Measurements from ENCODE around the gene FHIT. TPM values are rescaled to one million over a fixed set of nuclear protein-coding genes. Genes with fewer than 3 reads are reported as not detected.
A peak's percentile ranks its signal among the peaks of the same experiment; 100 is the strongest.

Gene FHIT
- total and polyA plus RNA-seq, 2 of the 4 experiments (the other 2 are of a cell fraction) = 0.07 TPM; not detected in 1

GRCh38 chr3:60514085-60514649, 737.1 kb downstream of the FHIT start:
- Histone ChIP-seq H3K56ac (ENCODE audit: extremely low read depth, insufficient read depth, low read length) (no peak overlapping the region), H3K36me3 (ENCODE audit: control insufficient read depth, insufficient read depth, low read length) (no peaks in the 10 kb centered on the region), H4K91ac (ENCODE audit: insufficient read depth, low read depth, low read length) (no peak overlapping the region), H2BK120ac (ENCODE audit: low read depth, low read length) (no peak overlapping the region), H3K9me3 (ENCODE audit: control insufficient read depth, insufficient read depth, low read length) (no peaks in the 10 kb centered on the region), H4K20me1 (ENCODE audit: insufficient read depth, low read length) (no peaks in the 10 kb centered on the region), H3K4me3 (ENCODE audit: insufficient read depth, low read depth, low read length) (no peak overlapping the region), H2AK9ac (replicated peaks; ENCODE audit: low read depth, low read length, poor library complexity) (no peak overlapping the region), H4K8ac (ENCODE audit: low read depth in 2 of 2, low read length in 2 of 2) (no peak overlapping the region), H3K9ac (ENCODE audit: low read depth, low read length) (no peak overlapping the region), H4K5ac (ENCODE audit: low read depth, low read length) (no peak overlapping the region), H2BK20ac (ENCODE audit: low read depth, low read length) (no peak overlapping the region), H3K4me1 (ENCODE audit: control insufficient read depth, insufficient read depth, low read length) (no peaks in the 10 kb centered on the region), H2AFZ (replicated peaks; ENCODE audit: low read length, poor library complexity) (peak overlapping the region; percentile 24), H3K79me1 (ENCODE audit: low read depth in 1 of 2, low read length in 2 of 2) (no peaks in the 10 kb centered on the region), H3K27ac (ENCODE audit: insufficient read depth, low read length) (no peak overlapping the region), H3K4ac (ENCODE audit: low read depth, low read length) (no peak overlapping the region), H3K27me3 (ENCODE audit: control insufficient read depth, insufficient read depth, low read length) (no peaks in the 10 kb centered on the region), H2BK5ac (ENCODE audit: low read depth, low read length, poor library complexity, severe bottlenecking) (no peak overlapping the region), H3K14ac (replicated peaks; ENCODE audit: low read depth, low read length) (no peak overlapping the region), H2BK15ac (ENCODE audit: low read depth, low read length) (no peak overlapping the region), H2AK5ac (ENCODE audit: low read depth, low read length) (no peak overlapping the region), H3K18ac (ENCODE audit: low read depth, low read length) (no peak overlapping the region), H3K9me1 (ENCODE audit: insufficient read depth, low read length) (no peaks in the 10 kb centered on the region), H3K4me2 (ENCODE audit: low read depth, low read length) (no peak overlapping the region), H3K23ac (ENCODE audit: low read depth, low read length) (no peak overlapping the region)
- ATAC-seq (ENCODE audit: low read depth) (no peak), DNase-seq (no peak)
- dilution Hi-C loops (cut with HindIII; ENCODE audit: low sequenced_read_pairs, unreplicated experiment) = no loop called here
- ChIA-PET POLR2A (ENCODE audit: unreplicated experiment) (no interaction called here), CTCF (no interaction called here)
- BruUV-seq (replicated peaks) = no TSS peak
- in situ Hi-C loops (cut with MboI; ENCODE audit: low sequenced_read_pairs) = no loop called here
- TF ChIP-seq BHLHE40 (IDR thresholded peaks at IDR 0.05; ENCODE audit: low read depth, low read length) (no peak), RFX5 (IDR thresholded peaks at IDR 0.05; ENCODE audit: low read depth, low read length) (no peak), RAD21 (IDR thresholded peaks at IDR 0.05; ENCODE audit: low read length) (no peak), CHD1 (IDR thresholded peaks at IDR 0.05; ENCODE audit: low read depth, low read length) (no peak), MXI1 (IDR thresholded peaks at IDR 0.05; ENCODE audit: borderline replicate concordance, low read depth, low read length) (no peak), CEBPB (IDR thresholded peaks at IDR 0.05; ENCODE audit: low read depth, low read length) (no peak), NFE2L2 (IDR thresholded peaks at IDR 0.05; ENCODE audit: low read depth, low read length) (no peak), USF2 (IDR thresholded peaks at IDR 0.05; ENCODE audit: low read depth, low read length) (no peak), SMC3 (IDR thresholded peaks at IDR 0.05; ENCODE audit: low read depth, low read length) (no peak), POLR2A (IDR thresholded peaks at IDR 0.05; ENCODE audit: low read depth, low read length) (no peak), MAZ (IDR thresholded peaks at IDR 0.05; ENCODE audit: borderline replicate concordance, low read depth, low read length) (no peak), ELK1 (IDR thresholded peaks at IDR 0.05; ENCODE audit: borderline replicate concordance, low read depth, low read length) (no peak), MAFK (IDR thresholded peaks at IDR 0.05; ENCODE audit: low read depth, low read length) (no peak), CTCF (conservative IDR thresholded peaks at IDR 0.05; ENCODE audit: low read depth, low read length) (no peak)
- intact Hi-C loops (cut with micrococcal nuclease) = no loop called here
- no CpG with 5 or more reads among the region's 9 CpGs for WGBS, 2 experiments (ENCODE audit: extremely low coverage in 2 of 2, insufficient read length in 1 of 2)
